ENCODE data around the gene FTH1. TPM values are rescaled to one million over a fixed set of nuclear protein-coding genes. Genes with fewer than 3 reads are reported as not detected.
A peak's percentile ranks its signal among the peaks of the same experiment; 100 is the strongest.

Gene FTH1
- total and polyA plus RNA-seq, 2 of the 13 experiments (the other 11 are each of a cell fraction or from before 2014, with no cell fraction given) = 607 to 760 TPM

DNA sequence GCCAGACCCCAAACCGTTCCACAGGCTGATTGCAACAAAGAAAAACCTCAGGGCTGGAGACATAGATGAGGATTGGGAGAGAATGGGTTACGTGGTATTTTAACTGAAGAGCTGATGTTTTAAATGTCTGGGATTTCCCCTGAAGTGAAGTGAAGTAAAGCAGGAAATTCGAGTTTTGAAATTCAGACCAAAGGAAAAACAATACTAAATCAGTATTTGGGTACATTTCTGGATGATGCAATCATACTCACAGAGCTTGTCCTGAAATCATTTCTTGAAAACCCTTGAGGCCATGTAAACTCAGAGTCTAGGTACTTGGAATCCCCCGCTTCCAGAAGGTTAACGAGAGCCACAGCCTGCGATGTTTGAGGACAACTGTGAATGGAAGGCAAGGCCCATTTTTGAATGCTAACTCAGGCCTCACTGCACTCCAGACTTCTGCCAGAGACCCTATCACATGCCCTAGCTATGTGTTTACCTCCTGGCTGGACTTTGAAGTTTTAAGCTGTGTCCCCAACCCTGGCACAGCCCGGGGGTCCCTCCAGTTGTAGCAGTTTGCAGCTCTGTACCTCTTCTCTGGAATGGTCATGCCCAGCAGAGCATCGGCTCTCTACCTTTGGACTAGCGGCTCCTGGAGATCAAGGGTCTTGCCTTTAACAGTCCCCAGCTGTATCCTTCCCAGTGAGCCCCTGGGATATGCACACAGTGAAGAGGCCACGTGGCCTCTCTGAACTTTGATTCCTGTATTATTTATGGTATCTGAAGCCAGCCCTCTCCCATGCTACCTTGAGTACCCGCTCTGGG is 5.4 kb upstream of the FTH1 start (continued):
- TF ChIP-seq ZNF503 (CRISPR knock-in tag; IDR thresholded peaks at IDR 0.05) (peak; percentile 83), ZNF619 (CRISPR knock-in tag; IDR thresholded peaks at IDR 0.05) (peak; percentile 26; the same call in 1 of the 2 replicates), U2AF2 (IDR thresholded peaks at IDR 0.05; ENCODE audit: low read depth, low read length) (0 out of 2 replicates have a peak, but pooled peaks have one; percentile 42), ZNF317 (CRISPR knock-in tag; IDR thresholded peaks at IDR 0.05) (no peak), MTERF4 (CRISPR knock-in tag; IDR thresholded peaks at IDR 0.05) (peak; percentile 28; the same call in 1 of the 2 replicates), NR2F2 (IDR thresholded peaks at IDR 0.05; ENCODE audit: borderline replicate concordance, low read depth) (no peak), ZNF788 (CRISPR knock-in tag; IDR thresholded peaks at IDR 0.05; ENCODE audit: borderline replicate concordance) (peak; percentile 92; the same call in 1 of the 2 replicates), SRF (IDR thresholded peaks at IDR 0.05; ENCODE audit: low read depth, low read length) (no peak; the same call in 1 of the 2 replicates), ZNF773 (CRISPR knock-in tag; IDR thresholded peaks at IDR 0.05; ENCODE audit: borderline replicate concordance) (no peak), ZNF737 (CRISPR knock-in tag; IDR thresholded peaks at IDR 0.05; ENCODE audit: borderline replicate concordance) (peak; percentile 39; the same call in 1 of the 2 replicates), ZNF570 (CRISPR knock-in tag; IDR thresholded peaks at IDR 0.05; ENCODE audit: borderline replicate concordance) (no peak), TGIF2 (CRISPR knock-in tag; IDR thresholded peaks at IDR 0.05) (no peak), ZBTB4 (CRISPR knock-in tag; IDR thresholded peaks at IDR 0.05; ENCODE audit: borderline replicate concordance) (peak; percentile 68; the same call in 1 of the 2 replicates), ZMAT3 (CRISPR knock-in tag; conservative IDR thresholded peaks at IDR 0.05) (0 out of 2 replicates have a peak, but pooled peaks have one; percentile 5), CREB1 (IDR thresholded peaks at IDR 0.05) (no peak), CREB1 (CRISPR knock-in tag; IDR thresholded peaks at IDR 0.05) (peak; percentile 57), SP2 (CRISPR knock-in tag; IDR thresholded peaks at IDR 0.05) (0 out of 2 replicates have a peak, but pooled peaks have one; percentile 0)
- TF ChIP-seq, protein P1, sequence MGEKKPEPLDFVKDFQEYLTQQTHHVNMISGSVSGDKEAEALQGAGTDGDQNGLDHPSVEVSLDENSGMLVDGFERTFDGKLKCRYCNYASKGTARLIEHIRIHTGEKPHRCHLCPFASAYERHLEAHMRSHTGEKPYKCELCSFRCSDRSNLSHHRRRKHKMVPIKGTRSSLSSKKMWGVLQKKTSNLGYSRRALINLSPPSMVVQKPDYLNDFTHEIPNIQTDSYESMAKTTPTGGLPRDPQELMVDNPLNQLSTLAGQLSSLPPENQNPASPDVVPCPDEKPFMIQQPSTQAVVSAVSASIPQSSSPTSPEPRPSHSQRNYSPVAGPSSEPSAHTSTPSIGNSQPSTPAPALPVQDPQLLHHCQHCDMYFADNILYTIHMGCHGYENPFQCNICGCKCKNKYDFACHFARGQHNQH (CRISPR knock-in tag; IDR thresholded peaks at IDR 0.05) = peak; percentile 88
- TF ChIP-seq, protein P2, sequence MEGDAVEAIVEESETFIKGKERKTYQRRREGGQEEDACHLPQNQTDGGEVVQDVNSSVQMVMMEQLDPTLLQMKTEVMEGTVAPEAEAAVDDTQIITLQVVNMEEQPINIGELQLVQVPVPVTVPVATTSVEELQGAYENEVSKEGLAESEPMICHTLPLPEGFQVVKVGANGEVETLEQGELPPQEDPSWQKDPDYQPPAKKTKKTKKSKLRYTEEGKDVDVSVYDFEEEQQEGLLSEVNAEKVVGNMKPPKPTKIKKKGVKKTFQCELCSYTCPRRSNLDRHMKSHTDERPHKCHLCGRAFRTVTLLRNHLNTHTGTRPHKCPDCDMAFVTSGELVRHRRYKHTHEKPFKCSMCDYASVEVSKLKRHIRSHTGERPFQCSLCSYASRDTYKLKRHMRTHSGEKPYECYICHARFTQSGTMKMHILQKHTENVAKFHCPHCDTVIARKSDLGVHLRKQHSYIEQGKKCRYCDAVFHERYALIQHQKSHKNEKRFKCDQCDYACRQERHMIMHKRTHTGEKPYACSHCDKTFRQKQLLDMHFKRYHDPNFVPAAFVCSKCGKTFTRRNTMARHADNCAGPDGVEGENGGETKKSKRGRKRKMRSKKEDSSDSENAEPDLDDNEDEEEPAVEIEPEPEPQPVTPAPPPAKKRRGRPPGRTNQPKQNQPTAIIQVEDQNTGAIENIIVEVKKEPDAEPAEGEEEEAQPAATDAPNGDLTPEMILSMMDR (CRISPR knock-in tag; IDR thresholded peaks at IDR 0.05) = peak; percentile 4; the same call in 1 of the 2 replicates

All from HepG2 (cell line).